CMK (cell line): ENCODE data around the gene CLEC9A.
"Not testable (repeated sequence)": the region's sequence is repeated elsewhere in the genome, so short reads cannot be mapped to it uniquely, and the experiment has no call there.

ENCODE experiments used
- DNase-seq: peaks from one replicate; pipeline ENCODE4 v3.0.0-alpha.2; 2010; ENCODE audit warnings: low read depth

CLEC9A gene

DNA sequence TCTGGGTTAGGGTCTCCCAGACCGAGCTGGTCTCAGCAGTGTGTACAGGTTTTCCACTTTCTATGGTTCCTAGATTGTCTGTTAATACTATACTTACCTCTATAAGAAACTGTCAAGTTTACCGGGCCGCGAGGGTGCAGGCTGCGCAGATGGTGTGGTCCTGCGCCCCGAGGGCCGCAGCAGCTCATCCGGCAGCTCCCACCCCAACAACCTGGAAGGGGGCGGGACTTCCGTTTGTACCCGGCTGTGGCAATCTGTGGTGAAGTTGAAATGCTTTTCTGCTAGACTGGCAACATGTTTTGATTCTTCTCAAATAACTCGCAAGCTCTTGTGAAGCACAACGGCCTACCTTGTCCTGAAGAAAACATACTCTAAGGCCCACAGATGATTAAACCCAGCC is at the start of gene CLEC9A:
TSS of gene CLEC9A (plus strand) at position 237 of the 400 bp plus-strand sequence. CDS start 22,006 bp downstream, outside the sequence.
- no peak for DNase-seq

DNA sequence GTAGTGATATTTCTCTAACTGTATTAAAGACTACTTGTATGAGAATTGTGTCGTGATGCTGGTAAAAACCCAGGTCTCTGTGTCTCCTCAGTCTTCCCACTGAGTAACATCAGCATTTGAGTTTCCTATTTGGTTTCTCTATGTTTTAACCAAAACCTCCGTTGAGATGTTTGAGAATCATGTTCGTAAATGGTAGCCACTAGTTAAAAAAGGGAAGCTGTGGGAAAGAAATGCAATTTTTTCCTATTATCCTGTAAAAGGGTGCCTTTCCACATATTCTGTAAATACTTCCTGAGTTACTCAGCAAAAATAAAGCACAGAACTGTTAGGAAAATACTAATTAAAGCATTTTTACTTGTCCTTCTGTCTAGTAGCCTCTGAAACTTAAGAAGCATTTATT is 38.6 kb upstream of the CLEC9A start:
- DNase-seq = no peak

DNA sequence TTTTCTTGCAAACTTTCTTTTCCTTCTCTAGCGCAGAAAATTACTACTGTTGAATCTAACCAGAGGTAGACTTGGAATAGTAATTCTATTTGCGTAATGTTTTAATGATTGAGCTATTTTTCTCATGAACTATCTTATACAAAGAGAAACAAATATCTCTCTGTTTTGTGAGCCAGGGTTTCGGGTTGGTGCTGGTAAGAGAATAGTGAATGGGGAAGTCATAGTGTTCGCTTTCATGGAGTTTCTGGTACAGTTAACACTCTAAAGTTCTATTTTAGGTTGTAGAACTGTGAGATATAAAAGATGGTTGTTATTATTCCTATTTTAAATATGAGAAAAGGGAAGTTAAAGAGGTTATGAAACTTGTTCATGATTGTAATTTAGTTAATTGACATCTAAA is 38.2 kb upstream of the CLEC9A start:
- no peak for DNase-seq

DNA sequence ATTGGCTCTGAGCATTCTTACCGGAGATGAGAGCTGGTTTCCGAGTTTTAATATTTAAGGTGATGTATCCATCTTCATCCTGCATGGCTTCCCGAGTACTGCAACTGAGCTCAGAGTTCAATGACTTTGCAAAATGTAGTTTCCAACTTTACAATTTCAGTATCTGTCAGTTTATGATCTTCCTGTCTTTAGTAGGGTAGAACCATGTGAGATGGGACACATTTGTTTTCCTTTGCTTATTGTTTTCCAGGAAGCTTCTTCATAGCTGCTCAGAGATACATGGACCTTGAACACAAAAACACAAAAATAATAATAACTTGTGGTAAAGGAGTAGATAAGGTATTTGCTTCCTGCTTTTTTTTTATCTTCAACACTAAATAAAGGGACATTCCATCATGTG is 31.5 kb upstream of the CLEC9A start, which contains the start of gene CLEC1B:
TSS of gene CLEC1B (minus strand) at position 106 of the 400 bp plus-strand sequence. CDS start at position 85, 21 bp downstream.
- no peak for DNase-seq

DNA sequence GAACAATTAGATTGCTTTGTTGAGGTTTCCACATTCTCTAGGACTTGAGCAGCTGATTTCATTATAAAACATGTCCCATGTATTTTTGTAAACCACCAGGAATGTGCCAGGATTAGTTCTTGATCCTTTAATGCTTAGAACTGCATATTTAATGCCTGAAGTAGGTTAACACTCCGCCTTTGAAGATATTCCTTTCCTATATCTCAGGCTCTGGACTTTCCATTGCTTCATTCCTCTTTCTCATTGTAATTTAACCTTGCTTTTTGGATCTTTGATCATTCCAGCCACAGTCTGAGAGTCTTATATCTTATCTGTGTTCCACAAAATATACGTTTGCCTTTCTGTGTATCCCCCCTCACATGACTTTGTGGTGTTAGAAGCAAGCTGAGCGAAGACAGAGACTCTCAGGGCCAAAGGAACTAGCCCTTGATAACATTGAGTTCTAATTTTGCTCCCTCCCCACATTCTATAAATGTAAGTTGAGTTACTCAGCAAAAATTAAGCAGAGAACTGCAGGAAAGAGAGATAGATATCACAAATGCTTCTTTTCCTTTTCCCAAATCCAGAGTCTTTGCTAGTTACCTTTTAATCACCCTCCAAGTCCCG is 29.2 kb upstream of the CLEC9A start:
- no peak for DNase-seq

DNA sequence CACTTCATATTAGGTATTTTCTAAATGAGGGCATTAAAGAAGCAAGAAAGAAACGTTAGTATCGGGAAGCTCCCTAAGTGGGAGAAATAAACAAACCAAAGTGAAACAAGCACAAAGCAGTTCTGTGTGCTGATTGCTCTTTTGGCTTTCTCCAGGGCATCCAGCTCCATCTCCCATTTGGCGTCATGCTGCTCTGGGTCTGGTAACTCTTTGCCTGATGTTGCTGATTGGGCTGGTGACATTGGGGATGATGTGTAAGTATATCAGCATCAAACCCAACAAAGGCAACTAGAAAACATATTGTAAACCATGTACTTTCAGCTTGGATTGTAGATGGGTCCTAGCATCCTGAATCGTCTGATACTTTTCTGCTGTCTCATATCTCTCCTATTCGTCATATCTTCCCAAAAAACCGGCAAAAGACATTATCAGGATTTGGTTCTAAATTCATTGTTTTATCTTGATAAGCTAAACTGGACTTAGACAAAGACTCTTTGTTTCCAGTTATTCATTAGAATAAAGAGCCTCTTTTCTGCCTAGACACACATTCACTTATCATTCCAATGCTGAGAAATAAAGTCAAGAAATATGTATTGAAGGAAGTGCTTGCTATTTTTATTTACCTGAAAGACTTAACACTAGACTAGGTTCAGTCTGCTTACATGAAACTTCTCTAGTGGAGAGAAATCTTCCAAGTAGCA is 17.7 kb upstream of the CLEC9A start:
- DNase-seq = no peak

DNA sequence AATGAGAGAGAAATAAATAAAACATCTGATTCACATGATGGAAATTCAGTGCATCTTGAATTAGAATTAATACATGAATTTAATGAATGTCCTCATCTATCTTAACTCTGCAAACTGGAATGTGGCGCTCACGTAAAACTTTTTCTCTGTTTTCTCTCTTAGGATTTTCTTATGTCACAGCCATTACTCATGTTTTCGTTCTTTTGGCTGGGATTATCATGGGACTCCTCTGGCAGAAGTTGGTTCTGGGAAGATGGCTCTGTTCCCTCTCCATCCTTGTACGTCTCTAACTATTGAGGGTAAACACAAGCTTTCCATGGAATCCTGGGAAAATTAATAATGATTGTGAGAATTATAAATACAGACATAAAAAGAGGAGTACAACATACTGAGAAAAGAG is 15.0 kb upstream of the CLEC9A start:
- DNase-seq = no peak

DNA sequence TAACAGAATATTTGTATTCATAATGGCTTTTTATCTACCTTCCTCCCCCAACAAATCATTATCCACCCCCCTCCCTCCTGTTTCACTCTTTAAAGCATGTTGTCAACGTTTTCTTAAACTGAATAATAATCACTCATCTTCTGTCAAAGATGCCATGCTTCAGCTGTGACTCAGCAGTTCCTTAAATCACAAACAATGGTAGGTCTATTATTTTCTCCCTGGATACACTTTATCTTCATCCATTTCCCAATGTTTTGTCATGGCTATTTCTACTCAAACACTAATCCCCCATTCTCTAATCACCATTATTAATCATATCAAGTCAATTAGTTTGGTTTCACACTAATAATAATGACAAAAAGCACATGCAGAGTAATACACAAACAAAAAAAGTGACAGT is 13.6 kb upstream of the CLEC9A start:
- DNase-seq = no peak

DNA sequence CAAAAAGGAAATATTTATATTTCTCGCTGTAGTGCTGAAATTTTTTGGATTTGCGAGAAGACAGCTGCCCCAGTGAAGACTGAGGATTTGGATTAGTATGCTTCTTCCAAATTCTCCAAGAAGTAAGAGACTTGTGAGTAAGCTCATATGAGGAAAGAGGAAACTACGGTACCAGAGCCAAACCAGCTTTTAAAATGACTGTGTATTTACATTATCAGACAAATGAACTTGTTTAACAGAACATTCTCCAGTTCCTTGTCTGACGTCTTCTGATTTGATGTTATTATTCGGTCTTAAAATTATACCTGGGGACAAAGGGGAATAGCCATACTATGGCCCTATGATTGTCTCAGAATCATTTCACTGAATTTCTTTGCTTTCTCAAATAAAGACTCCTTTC is 12.1 kb upstream of the CLEC9A start:
- no peak for DNase-seq

DNA sequence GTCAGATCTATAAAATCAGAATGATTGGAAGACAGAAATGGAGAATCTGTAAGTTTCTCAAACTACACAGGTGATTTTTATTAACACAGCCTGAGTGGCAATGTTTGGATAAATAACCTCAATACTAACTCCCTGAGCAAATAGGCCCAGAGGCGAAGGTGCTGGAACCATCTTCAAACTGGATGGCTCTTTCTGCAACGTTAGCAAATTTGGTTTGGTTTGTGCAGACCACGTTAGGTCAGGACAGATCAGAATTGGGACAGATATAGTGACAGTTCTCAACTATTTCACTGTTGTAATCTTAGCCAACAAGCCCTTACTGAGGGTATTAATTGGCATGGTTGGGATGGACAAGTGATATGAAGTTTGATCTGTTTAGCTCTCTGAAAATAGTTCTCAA is 9.1 kb upstream of the CLEC9A start:
- DNase-seq = no peak

DNA sequence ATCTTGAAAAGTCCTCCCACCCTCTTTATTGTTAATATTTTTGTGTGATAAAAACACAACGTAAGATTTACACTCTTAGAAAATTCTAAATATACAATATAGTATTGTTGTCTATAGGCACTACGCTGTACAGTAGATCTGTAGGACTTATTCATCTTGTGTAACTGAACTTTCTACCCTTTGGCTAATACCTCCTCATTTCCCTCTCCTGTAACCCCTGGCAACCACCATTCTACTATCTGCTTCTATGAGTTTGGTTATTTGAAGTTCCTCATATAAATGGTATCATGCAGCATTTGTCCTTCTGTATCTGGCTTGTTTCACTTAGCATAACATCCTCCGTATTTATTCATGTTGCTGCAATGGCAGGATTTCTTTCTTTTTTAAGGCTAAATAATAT is 5.2 kb upstream of the CLEC9A start:
- DNase-seq = no peak

DNA sequence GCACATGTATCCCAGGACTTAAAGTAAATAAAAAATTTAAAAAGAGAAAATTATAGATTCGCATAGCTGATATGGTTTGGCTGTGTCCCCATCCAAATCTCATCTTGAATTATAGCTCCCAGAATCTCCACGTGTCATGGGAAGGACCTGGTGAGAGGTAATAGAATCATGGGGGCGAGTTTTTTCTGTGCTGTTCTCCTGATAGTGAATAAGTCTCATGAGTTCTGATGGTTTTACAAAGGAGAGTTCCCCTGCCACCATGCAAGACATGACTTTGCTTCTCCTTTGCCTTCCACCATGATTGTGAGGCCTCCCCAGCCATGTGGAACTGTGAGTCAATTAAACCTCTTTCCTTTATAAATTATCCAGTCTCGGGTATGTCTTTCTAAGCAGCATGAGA is 3.8 kb upstream of the CLEC9A start:
- not testable (repeated sequence) for DNase-seq

DNA sequence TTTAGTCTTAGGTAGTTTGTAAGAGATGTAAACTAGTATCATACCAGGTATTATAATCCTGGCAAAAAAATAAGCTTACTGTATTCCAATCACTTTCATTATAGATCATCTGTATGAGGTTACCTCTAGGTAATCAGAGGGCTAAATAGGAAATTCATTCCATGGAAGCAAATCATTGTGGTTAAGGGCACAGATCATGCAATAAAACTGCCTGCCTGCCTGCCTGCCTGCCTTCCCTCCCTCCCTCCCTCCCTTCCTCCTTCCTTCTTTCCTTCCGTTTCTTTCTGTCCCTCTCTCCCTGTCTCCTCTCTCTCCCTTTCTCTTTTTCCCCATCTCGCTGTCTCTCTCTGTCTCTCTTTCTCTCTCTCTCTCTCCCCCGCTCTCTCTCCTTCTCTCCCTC is 3.2 kb upstream of the CLEC9A start:
- no peak for DNase-seq

DNA sequence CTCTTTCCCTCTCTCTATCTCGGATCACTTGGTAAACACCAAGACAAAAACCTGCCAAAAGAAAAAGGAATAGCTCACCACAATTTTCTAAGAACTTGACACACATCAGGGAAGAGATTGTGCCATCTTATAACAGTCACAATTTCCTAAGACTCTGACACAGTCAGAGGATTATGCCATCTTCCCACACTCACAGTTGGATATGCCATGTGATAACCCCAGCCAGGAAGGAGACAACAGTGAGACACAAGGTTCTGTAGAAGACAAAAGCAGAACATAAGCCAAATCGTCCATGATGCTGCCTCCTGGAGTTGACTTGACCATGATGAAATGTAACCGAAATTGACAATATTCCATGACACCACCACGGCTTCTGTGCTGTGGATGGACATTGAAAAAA is 2.8 kb upstream of the CLEC9A start:
- DNase-seq = no peak

DNA sequence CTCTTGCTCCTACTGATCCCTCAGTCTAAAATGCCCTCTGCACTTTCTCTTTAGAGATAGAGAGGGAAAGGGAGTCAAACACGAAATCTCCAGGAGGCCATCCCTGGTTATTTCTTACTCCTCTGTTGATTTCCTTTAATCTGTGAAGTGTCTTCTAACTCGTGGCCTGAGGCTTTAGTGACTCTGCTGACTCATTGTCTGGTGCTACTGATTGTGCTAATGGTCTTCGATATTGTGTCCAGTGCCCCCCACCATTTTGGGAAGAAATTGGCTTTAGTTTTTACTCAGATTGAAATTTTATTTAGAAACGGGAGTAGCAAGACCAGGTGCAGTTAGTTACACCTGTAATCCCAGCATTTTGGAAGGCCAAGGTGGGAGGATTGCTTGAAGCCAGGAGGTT is 839 bp downstream of the CLEC9A start:
- DNase-seq = no peak

DNA sequence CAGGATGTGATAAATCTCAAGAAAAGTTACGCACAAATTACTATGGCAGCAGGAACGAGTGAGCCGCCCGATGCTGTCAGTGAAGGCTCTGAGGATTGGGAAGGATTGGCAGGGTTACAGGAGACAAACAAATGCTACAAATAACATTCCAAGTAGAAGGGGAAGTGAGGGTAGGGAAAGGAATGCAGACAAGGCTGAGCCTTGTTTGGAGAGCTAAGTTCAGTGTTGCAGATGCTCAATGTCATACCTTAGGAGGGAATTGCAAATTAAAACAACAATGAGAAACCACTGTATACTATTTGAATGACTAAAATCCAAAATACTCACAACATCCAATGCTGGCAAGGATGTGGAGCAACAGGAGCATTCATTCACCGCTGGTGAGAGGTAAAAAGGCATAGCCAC is 1.3 kb downstream of the CLEC9A start:
- DNase-seq = no peak

DNA sequence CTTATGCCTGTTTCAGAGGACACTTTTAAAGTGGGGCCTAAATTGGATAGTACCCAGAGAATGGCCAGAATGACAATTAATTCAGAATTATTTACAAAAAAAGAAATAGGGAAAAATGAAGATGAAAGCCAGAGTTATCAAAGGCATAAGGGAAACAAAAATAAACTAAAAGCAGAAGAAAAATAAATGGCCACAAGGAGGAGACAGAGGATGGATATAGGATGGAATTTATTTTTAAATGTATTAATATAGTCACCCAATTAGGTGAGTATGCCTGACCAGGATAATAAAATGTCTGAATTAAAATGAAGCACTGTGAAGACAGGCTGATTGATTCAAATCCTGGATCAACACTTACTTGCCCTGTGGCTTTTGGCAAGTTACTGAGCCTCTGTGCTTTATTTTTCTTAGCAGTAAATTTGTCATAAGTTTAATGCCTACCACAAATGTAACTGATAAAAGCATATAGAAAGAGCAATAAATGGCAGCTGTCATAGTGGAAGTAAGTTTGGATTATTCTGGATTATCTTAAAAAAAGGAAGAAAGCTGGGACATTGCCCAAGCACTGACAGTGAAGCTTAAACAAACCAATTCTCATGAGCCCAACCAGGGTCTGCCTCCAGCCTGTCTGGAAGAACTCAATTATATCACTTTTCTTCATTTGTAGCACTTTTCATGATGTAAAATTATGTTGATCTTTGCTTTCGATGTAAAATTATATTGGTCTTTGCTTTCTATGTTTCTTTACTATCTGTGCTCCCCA is 3.5 kb downstream of the CLEC9A start:
- DNase-seq = no peak

DNA sequence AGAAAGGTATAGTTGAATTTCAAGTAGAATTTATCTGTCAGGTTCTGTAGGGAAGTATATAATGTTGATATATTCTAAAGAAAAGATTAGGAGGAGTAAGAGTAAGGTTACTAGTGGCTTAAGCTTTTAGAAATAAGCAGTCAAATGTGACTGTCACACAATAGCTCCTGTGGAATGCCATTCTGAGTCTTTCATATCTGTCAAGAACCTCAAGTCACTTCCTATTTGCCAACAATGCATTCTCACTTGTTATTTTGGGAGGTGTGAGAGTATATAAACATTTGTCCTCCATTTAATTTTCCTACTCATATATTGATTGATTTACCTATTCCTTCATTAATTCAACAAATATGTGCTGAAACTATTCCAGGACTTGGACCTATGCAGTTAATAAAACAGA is 11.7 kb downstream of the CLEC9A start:
- no peak for DNase-seq

DNA sequence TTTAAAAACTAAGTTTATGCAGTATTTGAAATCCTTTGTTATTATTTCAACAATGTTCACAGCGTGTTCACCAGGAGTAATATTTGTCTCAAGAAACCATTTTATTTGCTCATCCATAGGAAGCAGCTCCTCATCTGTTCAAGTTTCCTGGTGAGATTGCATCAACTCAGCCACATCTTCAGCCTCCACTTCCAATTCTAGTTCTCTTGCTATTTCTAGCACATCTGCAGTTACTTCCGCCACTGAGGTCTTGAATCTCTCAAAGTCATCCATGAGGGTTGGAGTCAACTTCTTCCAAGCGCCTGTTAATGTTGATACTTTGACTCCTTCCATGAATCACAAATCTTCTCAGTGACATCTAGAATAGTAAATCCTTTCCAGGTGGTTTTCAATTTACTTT is 18.0 kb downstream of the CLEC9A start:
- no peak for DNase-seq

DNA sequence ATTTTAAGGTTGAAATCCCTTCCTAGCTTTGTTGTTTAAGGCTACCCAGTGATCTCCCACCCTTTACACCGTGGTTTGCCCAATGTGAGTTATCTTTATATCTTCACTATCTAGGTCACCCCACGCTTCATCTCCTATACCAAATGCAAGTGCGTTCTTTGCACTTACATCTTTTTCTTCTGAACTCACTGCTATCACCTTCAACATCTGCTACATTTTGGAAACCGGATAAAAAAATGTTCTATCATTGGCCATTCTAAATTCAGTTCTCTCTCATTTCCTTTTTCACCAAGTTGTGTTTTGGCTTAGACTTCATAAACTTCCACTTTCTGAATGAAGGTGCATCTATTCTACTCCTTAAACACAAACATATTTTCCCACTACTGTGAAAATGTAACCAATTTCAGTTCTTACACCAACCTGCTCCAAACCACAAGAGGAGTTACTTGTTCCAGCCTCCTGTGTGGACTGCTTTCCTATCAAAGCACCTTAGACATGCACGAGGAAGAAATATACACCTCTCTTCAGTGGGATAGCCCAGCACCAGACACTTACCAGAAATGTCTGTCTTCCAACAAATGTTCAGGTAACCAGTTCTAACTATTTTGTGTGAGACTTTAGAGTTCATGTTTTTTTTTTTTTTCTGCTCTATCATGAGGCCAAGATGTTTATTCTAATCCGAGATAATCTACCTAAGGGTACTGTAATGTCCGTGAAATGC is 21.9 kb downstream of the CLEC9A start:
- peak; percentile 53 for DNase-seq

DNA sequence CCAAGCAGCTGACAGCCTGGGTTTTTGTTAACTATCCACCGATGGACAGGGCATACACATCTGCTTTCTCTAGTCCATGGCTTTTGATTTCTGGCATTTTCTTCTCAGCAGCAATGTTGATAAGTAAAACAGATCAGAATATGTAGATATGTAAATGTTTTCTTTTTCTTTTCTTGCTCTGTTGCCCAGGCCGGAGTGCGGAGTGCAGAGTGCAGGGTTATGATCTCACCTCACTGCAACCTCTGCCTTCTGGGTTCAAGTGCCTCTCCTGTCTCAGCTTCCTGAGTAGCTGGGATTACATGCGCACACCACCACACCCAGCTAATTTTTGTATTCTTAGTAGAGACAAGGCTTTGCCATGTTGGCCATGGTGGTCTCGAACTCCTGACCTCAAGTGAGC is 27.9 kb downstream of the CLEC9A start:
- DNase-seq = no peak

DNA sequence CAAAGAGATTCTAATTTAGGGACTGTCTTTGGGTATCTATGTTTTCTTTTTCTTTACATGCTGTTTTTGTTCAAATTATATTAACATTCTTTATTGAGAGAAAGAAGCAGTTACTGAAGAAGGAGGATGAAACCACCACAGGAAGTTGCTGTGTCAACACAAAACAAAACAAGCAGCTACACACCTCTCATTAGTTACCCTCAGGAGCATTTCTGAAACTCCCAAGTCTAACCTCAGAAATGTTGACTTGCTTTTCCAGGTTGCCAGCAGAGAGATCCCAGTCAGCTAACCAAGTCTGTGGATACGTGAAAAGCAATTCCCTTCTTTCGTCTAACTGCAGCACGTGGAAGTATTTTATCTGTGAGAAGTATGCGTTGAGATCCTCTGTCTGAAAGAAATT is 34.8 kb downstream of the CLEC9A start:
- DNase-seq = no peak

DNA sequence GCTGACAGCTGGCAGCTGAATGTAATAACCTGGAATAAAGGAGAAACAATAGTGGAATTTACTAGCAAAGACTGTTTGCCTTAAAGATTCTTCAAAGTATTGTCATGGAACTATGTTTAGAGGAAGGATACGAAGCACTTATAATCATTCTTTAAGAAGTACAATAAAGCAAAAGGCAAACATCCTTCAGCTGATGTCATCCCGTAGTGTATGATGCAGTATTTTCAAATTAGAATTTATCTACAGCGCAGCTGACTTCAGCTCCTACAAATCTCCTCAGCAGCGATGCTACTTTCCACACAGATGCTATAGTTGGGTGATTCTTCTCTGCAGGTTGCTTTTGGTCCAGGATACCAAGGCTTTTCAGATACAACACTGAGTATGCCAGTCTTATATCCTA is 36.8 kb downstream of the CLEC9A start:
- DNase-seq = no peak
